Mesothelial cell of epicardium (in vitro differentiated cells): ENCODE data around the gene TRAPPC14. TPM values are rescaled to one million over a fixed set of nuclear protein-coding genes. Genes with fewer than 3 reads are reported as not detected.

Experiments
- DNase-seq, 2 experiments: peaks; one replicate each; pipeline ENCODE4 v3.0.0; 2021; ENCODE audit warnings: low spot score in 2 of 2; ENCODE audit not compliant: unreplicated experiment in 2 of 2
- H3K27ac Mint-ChIP-seq: 2 replicates; pipeline ENCODE4 v1.8.0; 2021; ENCODE audit warnings: mixed read lengths
- H3K27me3 Mint-ChIP-seq: 2 replicates; pipeline ENCODE4 v1.8.0; 2021; ENCODE audit warnings: low read depth, mixed read lengths
- H3K36me3 Mint-ChIP-seq: 2 replicates; pipeline ENCODE4 v1.8.0; 2021; ENCODE audit warnings: mixed read lengths
- H3K4me1 Mint-ChIP-seq: 2 replicates; pipeline ENCODE4 v1.8.0; 2021; ENCODE audit warnings: mixed read lengths
- H3K4me3 Mint-ChIP-seq: 2 replicates; pipeline ENCODE4 v1.8.0; 2021; ENCODE audit warnings: mild to moderate bottlenecking, moderate library complexity, mixed read lengths
- H3K9me3 Mint-ChIP-seq: 2 replicates; pipeline ENCODE4 v1.8.0; 2021; ENCODE audit warnings: mixed read lengths
- total RNA-seq: library from RNA; stranded (reverse); gene quantifications from 3 replicates; pipeline ENCODE4 v1.2.1, GENCODE V29; 2021
- TF ChIP-seq, protein P1 (sequence below): fragments of 200-600 bp; sonication (generic); IDR thresholded peaks from one replicate; pipeline ENCODE4 v1.5.0; 2021; ENCODE audit warnings: antibody characterized with exemption; ENCODE audit not compliant: unreplicated experiment

TRAPPC14 gene
- total RNA-seq, 1 donor from 2014 or later, result 23.3 TPM

DNA sequence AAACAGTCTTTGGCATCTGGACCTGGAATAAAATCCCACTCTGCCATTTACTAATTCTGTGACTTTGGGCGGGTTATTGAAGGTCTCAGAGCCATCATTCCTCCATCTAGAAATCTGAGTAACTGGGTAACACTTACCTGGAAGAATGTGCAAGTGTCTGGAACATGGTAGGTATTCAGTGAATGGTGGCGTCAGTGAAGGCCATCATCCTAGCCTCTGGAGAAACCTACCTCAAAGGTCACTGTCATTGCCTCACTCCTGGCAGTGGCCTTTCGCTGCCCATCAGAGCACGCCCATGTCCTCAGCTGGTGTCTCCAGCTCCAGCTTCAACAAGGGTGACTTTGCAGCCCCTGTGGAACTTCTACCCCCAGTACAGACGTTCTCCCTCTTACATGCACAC is 5.3 kb upstream of the TRAPPC14 start:
- DNase-seq, result no peak
- Mint-ChIP-seq H3K27me3 (peaks cover 30% of the 10 kb centered on the region), H3K4me3 (no peak overlapping the region), H3K27ac (no peak overlapping the region), H3K36me3 (no peaks in the 10 kb centered on the region), H3K4me1 (peaks cover 35% of the 10 kb centered on the region), H3K9me3 (no peaks in the 10 kb centered on the region)
- TF ChIP-seq, protein P1, sequence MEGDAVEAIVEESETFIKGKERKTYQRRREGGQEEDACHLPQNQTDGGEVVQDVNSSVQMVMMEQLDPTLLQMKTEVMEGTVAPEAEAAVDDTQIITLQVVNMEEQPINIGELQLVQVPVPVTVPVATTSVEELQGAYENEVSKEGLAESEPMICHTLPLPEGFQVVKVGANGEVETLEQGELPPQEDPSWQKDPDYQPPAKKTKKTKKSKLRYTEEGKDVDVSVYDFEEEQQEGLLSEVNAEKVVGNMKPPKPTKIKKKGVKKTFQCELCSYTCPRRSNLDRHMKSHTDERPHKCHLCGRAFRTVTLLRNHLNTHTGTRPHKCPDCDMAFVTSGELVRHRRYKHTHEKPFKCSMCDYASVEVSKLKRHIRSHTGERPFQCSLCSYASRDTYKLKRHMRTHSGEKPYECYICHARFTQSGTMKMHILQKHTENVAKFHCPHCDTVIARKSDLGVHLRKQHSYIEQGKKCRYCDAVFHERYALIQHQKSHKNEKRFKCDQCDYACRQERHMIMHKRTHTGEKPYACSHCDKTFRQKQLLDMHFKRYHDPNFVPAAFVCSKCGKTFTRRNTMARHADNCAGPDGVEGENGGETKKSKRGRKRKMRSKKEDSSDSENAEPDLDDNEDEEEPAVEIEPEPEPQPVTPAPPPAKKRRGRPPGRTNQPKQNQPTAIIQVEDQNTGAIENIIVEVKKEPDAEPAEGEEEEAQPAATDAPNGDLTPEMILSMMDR, result no peak

DNA sequence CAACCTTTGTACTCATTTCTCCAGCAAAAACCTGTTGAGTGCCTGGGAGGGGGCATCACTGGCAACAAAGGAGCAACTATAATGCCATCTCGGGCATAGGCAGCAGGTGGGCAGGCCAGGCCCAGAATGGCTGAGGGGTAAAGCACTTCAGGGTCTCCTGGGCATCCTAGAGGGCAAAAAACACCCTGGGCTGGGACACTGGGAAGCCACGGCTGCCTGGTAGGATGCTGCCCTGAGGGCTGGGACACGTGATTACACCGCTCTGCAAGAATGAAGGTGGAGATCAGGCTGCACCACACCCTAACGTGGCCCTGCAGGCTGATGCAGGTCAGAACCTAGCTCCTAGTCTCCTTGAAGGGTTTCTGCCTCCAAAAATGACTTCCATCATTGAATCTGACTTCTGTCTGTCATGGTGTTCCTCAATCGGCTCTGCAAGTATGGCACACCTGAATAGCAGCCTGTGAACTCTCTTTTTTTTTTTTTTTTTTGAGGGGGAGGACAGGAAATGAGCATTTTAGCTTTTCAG is 4.5 kb upstream of the TRAPPC14 start:
- Mint-ChIP-seq H3K4me1 (peaks cover 29% of the 10 kb centered on the region), H3K9me3 (no peaks in the 10 kb centered on the region), H3K36me3 (no peaks in the 10 kb centered on the region), H3K4me3 (no peak overlapping the region), H3K27ac (no peak overlapping the region), H3K27me3 (peaks cover 22% of the 10 kb centered on the region)
- TF ChIP-seq, protein P1, result no peak
- DNase-seq, result no peak

DNA sequence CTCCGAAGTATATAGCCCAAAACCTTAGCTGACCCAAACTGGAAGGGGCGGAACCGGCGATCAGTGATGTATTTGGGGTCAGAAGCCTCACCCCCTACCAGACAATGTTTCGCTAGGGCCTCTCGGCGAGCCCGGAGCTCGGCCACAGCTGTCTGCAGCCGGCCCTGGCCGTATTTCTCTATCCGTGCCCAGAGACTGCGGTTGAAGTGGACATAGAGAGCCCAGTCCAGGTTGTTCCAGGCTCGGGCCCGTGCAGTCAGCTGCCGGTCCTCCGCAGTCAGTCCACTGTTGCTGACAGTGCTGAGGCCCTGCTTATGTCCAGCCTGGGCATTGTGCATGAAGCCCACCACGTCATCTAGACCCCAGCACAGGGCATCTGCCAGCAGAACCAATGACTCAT is 1.5 kb upstream of the TRAPPC14 start:
- H3K4me3 Mint-ChIP-seq, result peak overlapping the region; percentile 43
- H3K27ac Mint-ChIP-seq, result no peak overlapping the region
- no peaks in the 10 kb centered on the region for H3K36me3 Mint-ChIP-seq

DNA sequence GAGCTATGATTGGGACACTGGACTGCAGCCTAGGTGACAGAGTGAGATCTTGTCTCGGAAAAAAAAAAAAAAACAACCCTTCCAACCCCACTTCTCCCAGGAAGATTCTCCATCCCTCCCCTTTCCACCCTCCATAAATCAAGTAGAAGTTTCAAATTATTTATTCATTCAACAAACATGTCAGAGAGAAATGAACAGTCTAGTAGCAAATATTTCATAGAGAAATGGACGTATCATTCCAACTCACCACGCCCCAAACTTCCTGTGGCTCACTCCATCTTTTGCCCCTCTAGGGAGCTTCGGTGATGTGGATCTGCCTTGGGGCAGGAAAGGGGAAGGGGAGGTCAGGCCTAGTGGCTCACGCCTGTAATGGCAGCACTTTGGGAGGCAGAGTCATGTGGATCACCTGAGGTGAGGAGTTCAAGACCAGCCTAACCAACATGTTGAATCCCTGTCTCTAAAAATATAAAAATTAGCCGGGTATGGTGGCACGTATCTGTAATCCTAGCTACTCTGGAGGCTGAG is 638 bp upstream of the TRAPPC14 start:
- Mint-ChIP-seq H3K36me3 (no peaks in the 10 kb centered on the region), H3K4me1 (peaks cover 17% of the 10 kb centered on the region), H3K4me3 (peak overlapping the region; percentile 73), H3K27me3 (no peaks in the 10 kb centered on the region), H3K27ac (peak overlapping the region; percentile 84), H3K9me3 (no peaks in the 10 kb centered on the region)
- TF ChIP-seq, protein P1, result no peak
- no peak for DNase-seq

More for the DNA sequence above, 1.5 kb upstream of the TRAPPC14 start:
- DNase-seq, result no peak
- Mint-ChIP-seq H3K9me3 (no peaks in the 10 kb centered on the region), H3K27me3 (no peaks in the 10 kb centered on the region), H3K4me1 (peaks cover 17% of the 10 kb centered on the region)
- TF ChIP-seq, protein P1, result no peak

DNA sequence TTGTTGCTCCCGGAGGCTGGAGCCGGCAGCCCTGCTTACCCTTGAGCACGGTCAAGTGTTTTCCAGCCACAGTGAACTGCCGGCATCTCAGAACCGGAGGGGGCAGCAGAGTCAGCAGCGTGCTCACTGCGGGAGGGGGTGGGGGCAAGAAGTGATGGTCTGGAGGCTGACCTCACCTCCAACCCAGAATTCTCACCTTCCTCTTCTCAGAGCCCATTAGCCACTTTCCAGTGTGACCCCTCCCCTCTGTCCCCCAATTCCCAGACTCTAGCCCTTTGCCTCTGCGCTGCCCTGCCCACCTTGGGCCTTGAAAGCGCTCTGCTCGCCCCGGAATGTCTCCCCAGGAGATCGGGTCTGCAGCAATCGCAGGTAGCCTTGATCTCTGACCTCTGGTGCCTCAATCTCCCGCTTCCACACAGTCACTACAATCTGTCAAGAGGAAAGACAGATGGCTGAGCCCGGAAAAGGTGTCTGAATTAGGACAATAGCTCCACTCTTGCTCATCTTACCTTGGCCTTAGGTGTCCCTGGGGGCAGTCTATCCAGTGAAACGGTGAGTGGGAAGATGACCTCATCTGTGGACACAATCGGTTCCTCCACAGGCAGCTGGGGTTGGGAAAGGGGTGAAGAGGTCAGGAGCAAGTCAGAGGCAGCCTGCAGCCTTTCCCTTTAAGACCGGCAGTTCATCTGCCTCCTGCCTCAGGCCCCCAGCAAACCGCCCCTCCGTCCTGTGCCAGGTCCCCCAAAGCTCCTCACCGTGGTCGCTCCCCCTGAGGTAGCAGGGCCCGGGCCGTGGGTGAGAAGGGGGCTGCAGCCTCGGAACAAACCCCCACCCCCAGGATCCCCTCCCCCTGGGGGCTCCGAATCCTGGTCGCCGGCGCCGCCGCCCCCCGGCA is 942 bp downstream of the TRAPPC14 start:
- TF ChIP-seq, protein P1, result no peak
- peak overlapping the region; percentile 67 for H3K27ac Mint-ChIP-seq

More for the DNA sequence above, 942 bp downstream of the TRAPPC14 start:
- Mint-ChIP-seq H3K4me1 (peaks cover 11% of the 10 kb centered on the region), H3K4me3 (peak overlapping the region; percentile 68), H3K27me3 (no peaks in the 10 kb centered on the region), H3K36me3 (peaks cover 1% of the 10 kb centered on the region), H3K9me3 (no peaks in the 10 kb centered on the region)
- no peak for DNase-seq
